Mesenchymal stem cell (in vitro differentiated cells and primary cell): ENCODE results near the gene KBTBD8.

Source experiments
- DNase-seq: peaks from one replicate; pipeline ENCODE4 v3.0.0-alpha.2; 2013
- H2AFZ ChIP-seq: one replicate; pipeline ENCODE4 v1.6.1; 2013; ENCODE audit warnings: low read depth, mild to moderate bottlenecking, control low read depth, inconsistent platforms, low read length, moderate library complexity
- H2AK5ac ChIP-seq: 2 replicates; pipeline ENCODE4 v1.6.1; 2013; ENCODE audit warnings: low read length, moderate library complexity, mild to moderate bottlenecking, inconsistent platforms; ENCODE audit not compliant: severe bottlenecking
- H2BK120ac ChIP-seq: one replicate; pipeline ENCODE4 v1.6.1; 2013; ENCODE audit warnings: low read depth, mild to moderate bottlenecking, inconsistent platforms, low read length, moderate library complexity
- H2BK12ac ChIP-seq, 2 experiments: one replicate each; pipeline ENCODE4 v1.6.1; 2013; ENCODE audit warnings: inconsistent platforms in 2 of 2, low read length in 2 of 2, mild to moderate bottlenecking in 2 of 2, moderate library complexity in 2 of 2, control low read depth in 1 of 2
- H2BK15ac ChIP-seq: one replicate; pipeline ENCODE4 v1.6.1; 2013; ENCODE audit warnings: mild to moderate bottlenecking, low read depth, inconsistent platforms; ENCODE audit not compliant: poor library complexity, severe bottlenecking
- H2BK5ac ChIP-seq: 2 replicates; pipeline ENCODE4 v1.6.1; 2013; ENCODE audit warnings: low read depth, mild to moderate bottlenecking, low read length, control low read depth, inconsistent platforms; ENCODE audit not compliant: poor library complexity, severe bottlenecking
- H3K14ac ChIP-seq, 2 experiments: one replicate each; pipeline ENCODE4 v1.6.1; 2013; ENCODE audit warnings: inconsistent platforms in 2 of 2, low read length in 2 of 2, control low read depth in 1 of 2, mild to moderate bottlenecking in 1 of 2, moderate library complexity in 1 of 2
- H3K18ac ChIP-seq, 2 experiments: one replicate each; pipeline ENCODE4 v1.6.1; 2013; ENCODE audit warnings: inconsistent platforms in 2 of 2, low read length in 2 of 2, control low read depth in 1 of 2, low read depth in 1 of 2, mild to moderate bottlenecking in 1 of 2
- H3K23ac ChIP-seq, 2 experiments: one replicate each; pipeline ENCODE4 v1.6.1; 2013; ENCODE audit warnings: inconsistent platforms in 2 of 2, low read length in 2 of 2, mild to moderate bottlenecking in 2 of 2, moderate library complexity in 2 of 2, control low read depth in 1 of 2
- H3K27ac ChIP-seq: 2 replicates; pipeline ENCODE4 v1.5.1; 2013; ENCODE audit warnings: mild to moderate bottlenecking, moderate library complexity, low read length, control low read depth, inconsistent platforms; ENCODE audit not compliant: poor library complexity, severe bottlenecking
- H3K27me3 ChIP-seq, 2 experiments: 2 replicates each; pipeline versions ENCODE4 v1.6.1 to v1.7.0; 2013; ENCODE audit warnings: low read length in 2 of 2, mild to moderate bottlenecking in 2 of 2, moderate library complexity in 2 of 2, control low read depth in 1 of 2, inconsistent platforms in 1 of 2; ENCODE audit not compliant: control insufficient read depth in 1 of 2, insufficient read depth in 1 of 2
- H3K36me3 ChIP-seq, 2 experiments: 2 replicates each; pipeline versions ENCODE4 v1.6.1 to v1.7.0; 2013; ENCODE audit warnings: low read length in 2 of 2, control low read depth in 1 of 2, inconsistent platforms in 1 of 2, low read depth in 1 of 2, mild to moderate bottlenecking in 1 of 2; ENCODE audit not compliant: insufficient read depth in 2 of 2, control insufficient read depth in 1 of 2
- H3K4ac ChIP-seq, 2 experiments: one replicate each; pipeline ENCODE4 v1.6.1; 2013; ENCODE audit warnings: inconsistent platforms in 2 of 2, low read length in 2 of 2, mild to moderate bottlenecking in 2 of 2, moderate library complexity in 2 of 2, control low read depth in 1 of 2, low read depth in 1 of 2
- H3K4me1 ChIP-seq: 2 replicates; pipeline ENCODE4 v1.6.1; 2013; ENCODE audit warnings: low read depth, low read length, control low read depth; ENCODE audit not compliant: control insufficient read depth, insufficient read depth
- H3K4me2 ChIP-seq: 2 replicates; pipeline ENCODE4 v1.6.1; 2013; ENCODE audit warnings: low read length, mild to moderate bottlenecking, inconsistent platforms; ENCODE audit not compliant: poor library complexity, severe bottlenecking
- H3K4me3 ChIP-seq, 2 experiments: 2 replicates each; pipeline versions ENCODE4 v1.5.1 to v1.7.0; 2013; ENCODE audit warnings: low read length in 2 of 2, mild to moderate bottlenecking in 2 of 2, control low read depth in 1 of 2, low read depth in 1 of 2; ENCODE audit not compliant: insufficient read depth in 1 of 2
- H3K79me1 ChIP-seq: replicated peaks from 2 replicates; pipeline ENCODE4 v1.6.1; 2013; ENCODE audit warnings: mild to moderate bottlenecking, control low read depth, low read length, inconsistent platforms; ENCODE audit not compliant: poor library complexity, severe bottlenecking
- H3K9ac ChIP-seq: 2 replicates; pipeline ENCODE4 v1.7.0; 2013; ENCODE audit warnings: mild to moderate bottlenecking, low read length, moderate library complexity
- H3K9me3 ChIP-seq: 2 replicates; pipeline ENCODE4 v1.7.0; 2013; ENCODE audit warnings: mild to moderate bottlenecking, low read length; ENCODE audit not compliant: control insufficient read depth
- H4K8ac ChIP-seq: one replicate; pipeline ENCODE4 v1.6.1; 2013; ENCODE audit warnings: inconsistent platforms, mild to moderate bottlenecking, low read length, moderate library complexity
- H4K91ac ChIP-seq: one replicate; pipeline ENCODE4 v1.6.1; 2013; ENCODE audit warnings: mild to moderate bottlenecking, low read length, inconsistent platforms
- WGBS: methylation state at CpG from one replicate; pipeline ENCODE4 v1.1.7; 2013; ENCODE audit warnings: mixed read lengths; 5-methylcytosine and 5-hydroxymethylcytosine counted together

KBTBD8 gene

GRCh38 chr3:67028001-67028784 lies 30.1 kb downstream of the KBTBD8 start:
- no peak overlapping the region for H3K18ac ChIP-seq
- H3K9ac ChIP-seq, result no peak overlapping the region
- no peak overlapping the region for H4K91ac ChIP-seq
- no peak overlapping the region for H3K14ac ChIP-seq
- H3K4ac ChIP-seq, result no peak overlapping the region
- no peak overlapping the region for H3K27ac ChIP-seq
- H3K9me3 ChIP-seq, result no peaks in the 10 kb centered on the region
- H2AFZ ChIP-seq, result no peak overlapping the region
- no peaks in the 10 kb centered on the region for H3K4me1 ChIP-seq
- H2BK5ac ChIP-seq, result no peak overlapping the region
- no peak overlapping the region for H2BK15ac ChIP-seq
- no peak overlapping the region for H3K23ac ChIP-seq
- no peak overlapping the region for H2BK12ac ChIP-seq
- no peak for DNase-seq
- no peak overlapping the region for H3K4me2 ChIP-seq
- no peaks in the 10 kb centered on the region for H3K36me3 ChIP-seq
- WGBS, result no CpG with 5 or more reads among the region's 5 CpGs
- no peaks in the 10 kb centered on the region for H3K27me3 ChIP-seq
- H2BK120ac ChIP-seq, result no peak overlapping the region
- H3K4me3 ChIP-seq, result no peak overlapping the region
- no peaks in the 10 kb centered on the region for H3K79me1 ChIP-seq
- H2AK5ac ChIP-seq, result no peak overlapping the region
- no peak overlapping the region for H4K8ac ChIP-seq

- Histone ChIP-seq H3K36me3 (no peaks in the 10 kb centered on the region), H2BK5ac (no peak overlapping the region), H2BK120ac (no peak overlapping the region), H3K9me3 (no peaks in the 10 kb centered on the region), H2BK15ac (no peak overlapping the region), H2AK5ac (no peak overlapping the region), H3K27ac (no peak overlapping the region), H2AFZ (no peak overlapping the region), H3K14ac (no peak overlapping the region), H4K91ac (no peak overlapping the region), H3K4me2 (no peak overlapping the region), H2BK12ac (no peak overlapping the region), H3K23ac (no peak overlapping the region), H3K4ac (no peak overlapping the region), H3K9ac (no peak overlapping the region), H3K18ac (no peak overlapping the region), H3K4me1 (no peaks in the 10 kb centered on the region), H3K4me3 (no peak overlapping the region), H4K8ac (no peak overlapping the region), H3K27me3 (no peaks in the 10 kb centered on the region), H3K79me1 (no peaks in the 10 kb centered on the region)
- no peak for DNase-seq
- no CpG with 5 or more reads among the region's 3 CpGs for WGBS
Measured at GRCh38 chr3:67030785-67031740, 33.0 kb downstream of the KBTBD8 start.

- no peak for DNase-seq
- Histone ChIP-seq H3K4me3 (no peak overlapping the region), H3K36me3 (no peaks in the 10 kb centered on the region), H3K27me3 (no peaks in the 10 kb centered on the region), H2BK15ac (no peak overlapping the region), H3K9ac (no peak overlapping the region), H3K9me3 (no peaks in the 10 kb centered on the region), H3K4me2 (no peak overlapping the region), H4K8ac (no peak overlapping the region), H2BK12ac (no peak overlapping the region), H4K91ac (no peak overlapping the region), H3K14ac (no peak overlapping the region), H3K4me1 (no peaks in the 10 kb centered on the region), H3K23ac (no peak overlapping the region), H3K27ac (no peak overlapping the region), H2BK120ac (no peak overlapping the region), H2AK5ac (no peak overlapping the region), H3K79me1 (no peaks in the 10 kb centered on the region), H3K18ac (no peak overlapping the region), H3K4ac (no peak overlapping the region), H2BK5ac (no peak overlapping the region), H2AFZ (no peak overlapping the region)
- WGBS, result 80% methylated on average over 1 of the region's 1 CpG
Measured at GRCh38 chr3:67031986-67032385, 33.9 kb downstream of the KBTBD8 start.

GRCh38 chr3:67033079-67033478 lies 35.0 kb downstream of the KBTBD8 start:
- 94% methylated on average over 2 of the region's 2 CpGs for WGBS
- H3K4ac ChIP-seq, result no peak overlapping the region
- H3K14ac ChIP-seq, result no peak overlapping the region
- H4K8ac ChIP-seq, result no peak overlapping the region
- H2BK5ac ChIP-seq, result no peak overlapping the region
- no peak for DNase-seq
- no peaks in the 10 kb centered on the region for H3K36me3 ChIP-seq
- H2BK12ac ChIP-seq, result no peak overlapping the region
- no peaks in the 10 kb centered on the region for H3K9me3 ChIP-seq
- H4K91ac ChIP-seq, result no peak overlapping the region
- H2BK15ac ChIP-seq, result no peak overlapping the region
- H2AFZ ChIP-seq, result no peak overlapping the region
- no peak overlapping the region for H2AK5ac ChIP-seq
- no peaks in the 10 kb centered on the region for H3K27me3 ChIP-seq
- H3K27ac ChIP-seq, result no peak overlapping the region
- H3K9ac ChIP-seq, result no peak overlapping the region
- no peak overlapping the region for H3K23ac ChIP-seq
- no peak overlapping the region for H3K18ac ChIP-seq
- no peaks in the 10 kb centered on the region for H3K4me1 ChIP-seq
- H3K79me1 ChIP-seq, result no peaks in the 10 kb centered on the region
- H2BK120ac ChIP-seq, result no peak overlapping the region
- no peak overlapping the region for H3K4me3 ChIP-seq
- H3K4me2 ChIP-seq, result no peak overlapping the region
